ENCODE results near the gene SH2D6.

The SH2D6 gene

DNA sequence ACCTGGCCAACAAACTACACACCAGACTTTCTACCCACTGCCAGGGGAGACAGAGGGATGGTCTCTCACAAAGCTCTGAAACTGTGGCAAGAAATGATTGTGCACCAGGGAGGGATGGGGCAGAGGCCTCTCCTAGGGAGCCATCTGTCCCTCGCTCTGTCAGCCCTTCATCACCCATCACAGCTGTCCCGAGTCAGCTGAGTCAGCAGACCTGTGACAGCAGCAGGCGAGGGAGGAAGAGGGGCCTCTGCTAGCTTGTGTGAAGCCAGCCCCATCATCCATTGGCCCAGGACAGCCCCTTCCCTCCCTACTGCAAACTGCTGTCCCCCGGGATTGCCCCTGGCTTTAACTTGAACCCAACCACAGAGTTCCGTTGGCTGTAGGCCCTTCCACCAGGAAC is 5.0 kb downstream of the SH2D6 start:
- Histone ChIP-seq H2AFZ (ENCODE audit: low read length, unreplicated experiment) (no peak overlapping the region), H3K4me3 (ENCODE audit: low read depth, low read length) (no peak overlapping the region), H3K27me3 (ENCODE audit: insufficient read depth, low read length) (no peaks in the 10 kb centered on the region), H3K27ac (ENCODE audit: low read depth, low read length) (no peak overlapping the region), H3K79me2 (ENCODE audit: control insufficient read depth, insufficient read depth, low read length, unreplicated experiment) (no peaks in the 10 kb centered on the region), H3K36me3 (ENCODE audit: insufficient read depth, low read length) (no peaks in the 10 kb centered on the region), H3K4me1 (ENCODE audit: control insufficient read depth, insufficient read depth, low read length, unreplicated experiment) (peaks cover 23% of the 10 kb centered on the region)

DNA sequence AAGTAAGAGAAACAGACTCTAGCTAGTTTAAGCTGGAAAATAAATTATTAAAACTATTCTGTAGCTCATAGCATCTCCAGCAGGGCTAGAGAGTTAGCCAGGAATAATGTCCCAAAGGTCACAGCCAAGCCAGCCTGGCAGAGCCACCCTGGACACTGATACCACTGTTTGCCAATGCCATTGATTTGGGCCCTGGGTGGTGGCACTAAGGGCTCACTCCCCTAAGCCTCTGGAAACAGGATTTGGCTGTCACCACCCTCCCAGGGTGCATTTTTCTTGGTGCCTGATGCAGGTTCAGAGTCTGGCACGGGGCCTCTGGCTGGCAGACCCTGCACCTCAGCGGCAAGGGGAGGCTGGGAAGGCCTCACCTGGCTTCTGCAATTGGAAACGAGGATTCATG is 7.1 kb downstream of the SH2D6 start:
- Histone ChIP-seq H3K4me3 (ENCODE audit: low read depth, low read length) (no peak overlapping the region), H3K4me1 (ENCODE audit: control insufficient read depth, insufficient read depth, low read length, unreplicated experiment) (peaks cover 12% of the 10 kb centered on the region), H3K27ac (ENCODE audit: low read depth, low read length) (no peak overlapping the region)

DNA sequence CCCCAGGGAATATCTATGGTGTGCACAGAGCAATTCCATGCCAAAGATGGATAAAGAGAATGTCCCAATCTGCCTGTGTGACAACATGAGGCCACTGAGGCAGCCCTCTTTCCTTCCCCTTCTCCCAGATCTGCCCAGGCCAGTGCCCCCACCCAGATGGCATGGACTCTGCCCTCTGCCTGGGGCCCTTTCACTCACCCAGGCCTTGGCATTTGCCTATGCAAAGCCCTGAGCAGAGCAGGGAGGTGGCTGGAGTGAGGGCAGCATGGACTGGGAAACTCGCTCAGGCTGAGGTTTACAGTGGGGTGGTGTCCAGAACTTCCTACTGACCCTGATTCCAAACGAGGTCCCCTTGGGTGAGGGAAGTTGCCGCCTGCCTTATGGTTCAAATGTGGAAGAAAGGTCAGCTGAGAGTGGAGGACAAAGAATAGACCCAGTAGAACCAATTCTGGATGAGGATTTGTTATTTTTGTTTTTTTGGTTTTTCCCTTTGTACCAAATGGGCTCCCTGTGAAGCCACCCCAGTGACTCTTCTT is 8.9 kb downstream of the SH2D6 start:
- Histone ChIP-seq H3K4me3 (ENCODE audit: low read depth, low read length) (no peak overlapping the region), H3K27me3 (ENCODE audit: insufficient read depth, low read length) (no peaks in the 10 kb centered on the region), H3K36me3 (ENCODE audit: insufficient read depth, low read length) (no peaks in the 10 kb centered on the region), H3K79me2 (ENCODE audit: control insufficient read depth, insufficient read depth, low read length, unreplicated experiment) (no peaks in the 10 kb centered on the region), H2AFZ (ENCODE audit: low read length, unreplicated experiment) (no peak overlapping the region), H3K27ac (ENCODE audit: low read depth, low read length) (no peak overlapping the region), H3K4me1 (ENCODE audit: control insufficient read depth, insufficient read depth, low read length, unreplicated experiment) (no peaks in the 10 kb centered on the region)

More for the DNA sequence above, 7.1 kb downstream of the SH2D6 start:
- Histone ChIP-seq H2AFZ (ENCODE audit: low read length, unreplicated experiment) (no peak overlapping the region), H3K79me2 (ENCODE audit: control insufficient read depth, insufficient read depth, low read length, unreplicated experiment) (no peaks in the 10 kb centered on the region), H3K36me3 (ENCODE audit: insufficient read depth, low read length) (no peaks in the 10 kb centered on the region), H3K27me3 (ENCODE audit: insufficient read depth, low read length) (no peaks in the 10 kb centered on the region)

DNA sequence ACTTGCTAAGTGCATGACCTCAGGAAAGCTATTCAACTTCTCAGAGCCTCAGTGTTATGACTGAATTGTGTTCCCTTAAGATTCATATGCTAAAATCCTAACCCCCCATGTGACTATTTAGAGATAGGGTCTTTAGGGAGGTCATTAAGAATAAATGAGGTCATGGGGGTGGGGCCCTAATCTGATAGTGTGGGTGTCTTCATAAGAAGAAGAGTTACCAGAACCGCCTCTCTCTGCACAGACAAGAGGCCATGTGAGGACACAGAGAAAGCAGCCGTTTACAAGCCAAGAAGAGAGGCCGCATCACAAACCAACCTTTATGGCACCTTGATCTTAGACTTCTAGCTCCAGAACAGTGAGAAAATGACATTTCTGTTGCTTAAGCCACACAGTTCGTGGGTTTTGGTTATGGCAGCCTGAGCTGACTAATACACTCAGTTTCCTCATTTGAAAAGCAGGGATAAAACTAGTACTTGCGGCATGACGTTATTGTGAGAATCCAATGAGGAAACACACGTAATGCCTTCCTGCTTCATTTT is 9.9 kb downstream of the SH2D6 start:
- Histone ChIP-seq H3K79me2 (ENCODE audit: control insufficient read depth, insufficient read depth, low read length, unreplicated experiment) (no peaks in the 10 kb centered on the region), H3K27me3 (ENCODE audit: insufficient read depth, low read length) (no peaks in the 10 kb centered on the region), H3K36me3 (ENCODE audit: insufficient read depth, low read length) (no peaks in the 10 kb centered on the region), H3K27ac (ENCODE audit: low read depth, low read length) (no peak overlapping the region), H3K4me1 (ENCODE audit: control insufficient read depth, insufficient read depth, low read length, unreplicated experiment) (peaks cover 9% of the 10 kb centered on the region), H2AFZ (ENCODE audit: low read length, unreplicated experiment) (no peak overlapping the region), H3K4me3 (ENCODE audit: low read depth, low read length) (no peak overlapping the region)

DNA sequence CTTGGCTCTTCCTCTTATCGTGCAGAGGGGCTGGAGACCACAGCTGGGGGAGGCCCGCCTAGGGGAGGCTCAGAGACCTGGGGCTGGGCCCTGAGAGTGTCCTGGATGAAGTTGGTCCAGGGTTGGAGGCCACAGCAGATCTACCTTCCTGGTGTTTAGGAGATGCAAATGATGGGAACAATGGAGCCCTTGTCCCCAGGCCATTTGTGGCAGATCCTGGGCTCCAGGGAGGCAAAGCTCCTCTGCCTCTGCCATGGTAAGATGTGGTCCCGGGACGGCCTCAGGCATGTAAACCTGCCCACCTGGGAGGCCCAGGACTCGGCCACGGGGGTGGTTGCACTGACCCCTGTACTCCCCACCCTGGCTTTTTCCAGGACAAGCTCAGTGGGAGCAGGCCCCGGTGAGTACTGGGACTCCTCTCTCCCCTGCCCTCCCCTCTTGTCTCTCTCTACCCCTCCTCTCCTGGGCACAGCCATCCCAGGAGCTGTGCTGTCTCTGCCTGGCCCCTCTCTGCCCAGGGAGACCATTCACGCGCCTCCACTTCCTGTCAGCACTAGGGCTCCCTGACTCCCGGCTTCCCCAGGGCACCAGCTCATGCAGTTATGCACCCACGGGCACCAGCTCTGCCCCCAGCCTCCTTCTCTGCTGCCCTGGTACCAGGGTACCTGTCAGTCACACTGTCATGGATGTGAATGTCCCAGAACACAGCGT is 10.9 kb downstream of the SH2D6 start:
- Histone ChIP-seq H3K27me3 (ENCODE audit: insufficient read depth, low read length) (no peaks in the 10 kb centered on the region), H3K27ac (ENCODE audit: low read depth, low read length) (no peak overlapping the region), H3K79me2 (ENCODE audit: control insufficient read depth, insufficient read depth, low read length, unreplicated experiment) (no peaks in the 10 kb centered on the region), H2AFZ (ENCODE audit: low read length, unreplicated experiment) (no peak overlapping the region), H3K4me1 (ENCODE audit: control insufficient read depth, insufficient read depth, low read length, unreplicated experiment) (peaks cover 16% of the 10 kb centered on the region), H3K4me3 (ENCODE audit: low read depth, low read length) (no peak overlapping the region), H3K36me3 (ENCODE audit: insufficient read depth, low read length) (no peaks in the 10 kb centered on the region)

DNA sequence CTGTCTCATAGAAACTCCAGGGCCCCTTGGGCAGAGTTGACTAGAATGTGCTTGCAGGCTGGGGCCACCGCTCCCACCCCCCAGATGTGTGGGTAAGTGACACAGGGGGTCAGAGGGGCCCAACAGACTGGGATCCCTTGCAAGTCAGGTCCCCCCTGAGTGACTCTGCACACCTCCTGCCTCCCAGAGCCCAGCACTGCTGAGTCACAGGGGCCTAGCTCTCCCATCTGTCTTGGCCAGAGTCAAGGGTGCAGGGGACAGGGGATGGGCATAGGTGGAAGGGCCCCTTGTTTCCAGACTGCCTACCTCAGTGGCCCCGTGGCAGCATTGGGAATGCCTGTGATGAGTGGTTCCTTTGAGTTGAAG is 11.4 kb downstream of the SH2D6 start:
- peaks cover 16% of the 10 kb centered on the region for H3K4me1 ChIP-seq (ENCODE audit: control insufficient read depth, insufficient read depth, low read length, unreplicated experiment)
- H3K4me3 ChIP-seq (ENCODE audit: low read depth, low read length): no peak overlapping the region
- H3K27ac ChIP-seq (ENCODE audit: low read depth, low read length): no peak overlapping the region
- no peaks in the 10 kb centered on the region for H3K79me2 ChIP-seq (ENCODE audit: control insufficient read depth, insufficient read depth, low read length, unreplicated experiment)
- H3K27me3 ChIP-seq (ENCODE audit: insufficient read depth, low read length): no peaks in the 10 kb centered on the region
- H2AFZ ChIP-seq (ENCODE audit: low read length, unreplicated experiment): no peak overlapping the region
- H3K36me3 ChIP-seq (ENCODE audit: insufficient read depth, low read length): no peaks in the 10 kb centered on the region

DNA sequence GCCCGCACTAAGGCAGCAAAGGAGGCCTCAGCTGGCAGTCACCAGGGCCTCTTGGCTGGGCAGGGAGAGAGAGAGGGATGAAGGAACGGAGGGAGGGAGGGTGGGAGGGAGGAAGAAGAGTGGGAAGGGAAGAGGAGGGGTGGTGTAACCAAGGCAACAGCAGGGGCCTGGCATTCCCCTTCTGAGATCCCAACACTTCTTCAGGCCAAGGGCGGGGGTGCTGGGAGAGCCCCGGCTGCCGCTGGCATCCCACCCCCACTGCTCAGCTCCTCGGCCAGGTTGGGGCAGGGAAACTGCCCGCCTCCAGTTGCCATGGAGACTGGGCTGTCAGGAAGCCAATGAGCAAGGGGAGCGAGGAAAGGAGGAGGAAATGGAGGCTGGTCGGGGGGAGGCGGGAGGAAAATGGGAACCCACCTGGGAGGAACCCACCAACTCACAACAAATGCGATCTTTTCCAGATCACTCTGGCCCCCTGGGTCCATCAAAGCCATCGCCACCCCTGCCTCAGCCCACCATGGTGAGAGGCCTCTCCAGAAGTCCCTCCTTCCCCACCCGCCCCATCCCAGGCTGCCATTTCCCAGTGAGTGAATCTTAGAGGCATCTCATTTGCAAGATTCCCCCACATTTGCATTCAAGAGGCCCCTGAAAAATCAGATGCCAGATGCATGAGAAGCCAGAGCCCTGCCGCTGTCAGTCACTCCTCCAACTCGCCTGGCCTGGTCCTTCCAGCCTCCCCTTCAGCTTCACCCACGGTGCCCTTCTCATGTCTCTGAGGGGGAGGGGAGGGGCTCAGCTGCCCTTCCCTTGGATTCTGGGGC is 12.4 kb downstream of the SH2D6 start:
- Histone ChIP-seq H3K36me3 (ENCODE audit: insufficient read depth, low read length) (no peaks in the 10 kb centered on the region), H3K79me2 (ENCODE audit: control insufficient read depth, insufficient read depth, low read length, unreplicated experiment) (no peaks in the 10 kb centered on the region), H3K4me3 (ENCODE audit: low read depth, low read length) (no peak overlapping the region), H3K27me3 (ENCODE audit: insufficient read depth, low read length) (no peaks in the 10 kb centered on the region), H3K27ac (ENCODE audit: low read depth, low read length) (no peak overlapping the region), H3K4me1 (ENCODE audit: control insufficient read depth, insufficient read depth, low read length, unreplicated experiment) (peaks cover 16% of the 10 kb centered on the region), H2AFZ (ENCODE audit: low read length, unreplicated experiment) (no peak overlapping the region)

DNA sequence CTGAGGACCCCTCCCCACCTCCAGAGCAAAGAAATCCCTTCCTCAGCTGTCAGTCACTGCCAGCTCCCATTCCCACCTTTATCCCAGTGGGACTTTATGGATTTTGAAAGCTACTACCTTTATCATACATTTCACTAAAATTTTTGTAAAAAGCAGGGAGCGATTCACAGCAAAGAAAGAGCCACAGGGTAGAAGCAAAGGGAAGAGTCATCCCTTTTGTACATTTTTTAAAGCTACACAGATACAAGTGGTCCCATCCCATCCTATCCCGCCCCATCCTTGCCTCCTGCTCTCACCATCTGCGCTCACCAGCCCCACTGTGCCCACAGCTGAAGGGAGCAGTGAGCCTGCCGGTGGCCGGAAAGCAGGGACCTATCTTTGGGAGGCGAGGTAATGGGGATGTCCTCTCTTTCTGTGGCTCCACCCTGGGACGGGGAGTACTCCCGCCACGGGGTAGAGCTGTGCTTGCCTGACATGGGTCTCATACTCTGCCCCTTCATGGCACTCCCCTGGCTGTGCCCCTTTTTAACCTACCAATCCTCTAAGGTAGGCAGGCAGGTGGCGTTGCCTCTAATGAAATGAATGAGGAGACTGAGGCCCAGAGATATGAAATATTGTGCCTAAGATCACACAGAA is 13.2 kb downstream of the SH2D6 start:
- Histone ChIP-seq H3K79me2 (ENCODE audit: control insufficient read depth, insufficient read depth, low read length, unreplicated experiment) (no peaks in the 10 kb centered on the region), H3K27ac (ENCODE audit: low read depth, low read length) (no peak overlapping the region), H3K4me3 (ENCODE audit: low read depth, low read length) (no peak overlapping the region), H3K4me1 (ENCODE audit: control insufficient read depth, insufficient read depth, low read length, unreplicated experiment) (peaks cover 18% of the 10 kb centered on the region), H3K27me3 (ENCODE audit: insufficient read depth, low read length) (no peaks in the 10 kb centered on the region), H2AFZ (ENCODE audit: low read length, unreplicated experiment) (no peak overlapping the region), H3K36me3 (ENCODE audit: insufficient read depth, low read length) (no peaks in the 10 kb centered on the region)

DNA sequence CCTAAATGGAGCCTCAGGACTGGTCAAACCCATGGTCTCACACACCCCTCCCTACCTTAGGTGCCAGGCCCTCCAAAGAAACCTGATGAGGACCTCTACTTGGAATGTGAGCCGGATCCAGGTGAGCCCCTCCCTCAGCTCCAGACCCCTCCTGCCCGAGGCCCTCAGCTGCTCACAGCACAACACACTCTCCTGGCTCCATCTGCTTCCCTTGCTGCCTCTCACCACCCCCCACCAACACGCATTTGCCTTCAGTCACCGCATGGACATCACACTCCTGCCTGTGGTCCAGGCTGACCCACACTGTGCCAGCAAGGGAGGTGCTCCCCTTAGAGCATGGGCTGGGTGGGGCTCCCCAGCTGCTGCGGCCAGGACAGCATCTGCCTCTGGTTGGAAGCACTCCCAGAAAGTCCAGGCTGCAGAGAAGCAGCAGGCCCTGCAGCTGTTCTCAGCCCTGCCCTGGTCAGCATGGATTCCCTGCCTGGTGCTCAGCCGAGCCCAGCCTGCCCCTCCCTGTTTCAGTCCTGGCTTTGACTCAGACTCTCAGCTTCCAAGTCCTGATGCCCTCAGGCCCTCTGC is 15.1 kb downstream of the SH2D6 start:
- Histone ChIP-seq H2AFZ (ENCODE audit: low read length, unreplicated experiment) (no peak overlapping the region), H3K27me3 (ENCODE audit: insufficient read depth, low read length) (no peaks in the 10 kb centered on the region), H3K27ac (ENCODE audit: low read depth, low read length) (peak overlapping the region; percentile 14; the same call in 1 of the 2 replicates), H3K36me3 (ENCODE audit: insufficient read depth, low read length) (no peaks in the 10 kb centered on the region), H3K79me2 (ENCODE audit: control insufficient read depth, insufficient read depth, low read length, unreplicated experiment) (no peaks in the 10 kb centered on the region), H3K4me1 (ENCODE audit: control insufficient read depth, insufficient read depth, low read length, unreplicated experiment) (peaks cover 32% of the 10 kb centered on the region), H3K4me3 (ENCODE audit: low read depth, low read length) (no peak overlapping the region)

DNA sequence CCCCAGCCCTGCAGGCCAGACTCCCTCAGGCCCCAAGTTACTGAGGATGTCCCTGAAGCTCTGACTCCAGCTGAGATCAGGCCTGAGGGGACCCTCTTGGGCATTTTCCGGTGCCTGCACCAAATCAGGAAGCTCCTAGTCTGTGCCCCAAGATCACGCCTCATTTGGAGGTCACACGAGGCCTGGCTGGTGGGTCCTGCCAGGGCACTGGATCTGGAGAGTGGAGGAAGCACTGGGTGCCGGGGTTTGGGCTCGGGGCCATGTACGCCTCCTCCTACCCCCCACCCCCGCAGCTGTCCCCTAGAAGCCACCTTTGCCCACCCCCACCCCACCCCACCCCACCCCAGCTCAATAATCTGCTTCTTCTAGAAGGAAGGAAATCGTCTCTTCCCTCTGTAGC is 16.2 kb downstream of the SH2D6 start:
- no peak overlapping the region for H3K4me3 ChIP-seq (ENCODE audit: low read depth, low read length)
- H3K27ac ChIP-seq (ENCODE audit: low read depth, low read length): no peak overlapping the region
- H3K36me3 ChIP-seq (ENCODE audit: insufficient read depth, low read length): no peaks in the 10 kb centered on the region
- H3K4me1 ChIP-seq (ENCODE audit: control insufficient read depth, insufficient read depth, low read length, unreplicated experiment): peaks cover 36% of the 10 kb centered on the region
- H3K79me2 ChIP-seq (ENCODE audit: control insufficient read depth, insufficient read depth, low read length, unreplicated experiment): no peaks in the 10 kb centered on the region
- H3K27me3 ChIP-seq (ENCODE audit: insufficient read depth, low read length): no peaks in the 10 kb centered on the region
- H2AFZ ChIP-seq (ENCODE audit: low read length, unreplicated experiment): no peak overlapping the region
